GM12878 (cell line): ENCODE data around the gene BRME1. TPM values are rescaled to one million over a fixed set of nuclear protein-coding genes. Genes with fewer than 3 reads are reported as not detected.

ENCODE experiments used
- ATAC-seq: fragments of 200-7000 bp; cut with Tn5 transposase; 3 replicates; pipeline ENCODE4 v1.9.1; 2020; ENCODE audit warnings: mild to moderate bottlenecking, moderate library complexity
- BruUV-seq: library from RNA; stranded (reverse); fragments of 400-500 nt; replicated peaks from 2 replicates; lab custom pipeline; 2021; lab: Mats Ljungman, UMichigan
- CTCF ChIA-PET: fragments of 300-600 bp; sonication (Branson Sonifier 250); formaldehyde crosslinking; extraction: SDS; loops from one replicate; lab custom pipeline; 2021; ENCODE audit warnings: inconsistent platforms; lab: Yijun Ruan, JAX
- POLR2A ChIA-PET: fragments of 350-600 bp; formaldehyde crosslinking; extraction: SDS; loops from one replicate; lab custom pipeline; 2021; ENCODE audit warnings: inconsistent platforms; lab: Charles Lee
- RAD21 ChIA-PET: fragments of 300-600 bp; sonication (Branson Sonifier 250); formaldehyde crosslinking; loops from one replicate; lab custom pipeline; 2023; ENCODE audit warnings: antibody characterized with exemption; ENCODE audit not compliant: unreplicated experiment; lab: Charles Lee
- SMC1A ChIA-PET: fragments of 300-600 bp; sonication (Branson Sonifier 250); formaldehyde crosslinking; loops from one replicate; lab custom pipeline; 2023; ENCODE audit not compliant: unreplicated experiment, uncharacterized antibody; lab: Charles Lee
- DNase-seq: peaks from one replicate; pipeline ENCODE4 v3.0.0-alpha.2; 2011; ENCODE audit warnings: low read depth, low spot score
- FAIRE-seq: peaks from 3 replicates; lab custom pipeline; 2011; peaks lifted over from hg19 to GRCh38; lab: Jason Lieb, UNC
- H2AFZ ChIP-seq: 2 replicates; pipeline ENCODE4 v1.6.0; 2011; ENCODE audit warnings: low read depth, low read length, control low read depth; ENCODE audit not compliant: control insufficient read depth
- H3K27ac ChIP-seq: 2 replicates; pipeline ENCODE4 v1.5.1; 2011; ENCODE audit warnings: control low read depth; ENCODE audit not compliant: control insufficient read depth, insufficient read depth
- H3K27me3 ChIP-seq, 2 experiments: replicated peaks in 1 of 2; 2 replicates each; pipeline versions ENCODE4 v1.6.0 to v1.6.1; 2011; ENCODE audit warnings: low read length in 1 of 2; ENCODE audit not compliant: control insufficient read depth in 2 of 2, insufficient read depth in 2 of 2
- H3K36me3 ChIP-seq, 2 experiments: 2 replicates each; pipeline ENCODE4 v1.5.1; 2011; ENCODE audit warnings: low read length in 1 of 2; ENCODE audit not compliant: control insufficient read depth in 2 of 2, insufficient read depth in 2 of 2
- H3K4me1 ChIP-seq: 2 replicates; pipeline ENCODE4 v1.6.1; 2011; ENCODE audit warnings: mild to moderate bottlenecking, low read length, moderate library complexity, mixed read lengths; ENCODE audit not compliant: control insufficient read depth, insufficient read depth
- H3K4me2 ChIP-seq: 2 replicates; pipeline ENCODE4 v1.6.0; 2011; ENCODE audit warnings: control low read depth; ENCODE audit not compliant: control insufficient read depth, insufficient read depth
- H3K4me3 ChIP-seq: fragments of 200-600 bp; sonication (generic); 2 replicates; pipeline ENCODE4 v1.5.1; 2016
- H3K79me2 ChIP-seq: 2 replicates; pipeline ENCODE4 v1.6.0; 2011; ENCODE audit warnings: low read length; ENCODE audit not compliant: control insufficient read depth, insufficient read depth
- H3K9ac ChIP-seq: 2 replicates; pipeline ENCODE4 v1.8.0; 2011; ENCODE audit warnings: low read length, control low read depth, mixed read lengths; ENCODE audit not compliant: control insufficient read depth, insufficient read depth
- H3K9me3 ChIP-seq: replicated peaks from 3 replicates; pipeline ENCODE4 v1.5.1; 2011; ENCODE audit warnings: mild to moderate bottlenecking, low read length; ENCODE audit not compliant: control insufficient read depth, insufficient read depth
- H4K20me1 ChIP-seq: 2 replicates; pipeline ENCODE4 v1.6.0; 2011; ENCODE audit not compliant: control insufficient read depth, insufficient read depth
- ATF3 ChIP-seq: IDR thresholded peaks from 2 replicates; pipeline ENCODE4 v1.6.1; 2011; ENCODE audit warnings: low read depth, mild to moderate bottlenecking, low read length, moderate library complexity, borderline replicate concordance; ENCODE audit errors: extremely low read depth
- CEBPZ ChIP-seq: fragments of 150-350 bp; IDR thresholded peaks from 2 replicates; pipeline ENCODE4 v1.6.1; 2016; ENCODE audit warnings: low read depth, low read length
- CREM ChIP-seq: IDR thresholded peaks from 2 replicates; pipeline ENCODE4 v1.6.1; 2014; ENCODE audit warnings: antibody characterized with exemption, low read depth
- E4F1 ChIP-seq: fragments of 450-650 bp; IDR thresholded peaks from 2 replicates; pipeline ENCODE4 v1.6.1; 2018; ENCODE audit warnings: borderline replicate concordance, mild to moderate bottlenecking; ENCODE audit not compliant: partially characterized antibody
- EZH2 ChIP-seq: IDR thresholded peaks from 2 replicates; pipeline ENCODE4 v1.6.1; 2012; ENCODE audit warnings: low read depth, mild to moderate bottlenecking, control low read depth, inconsistent platforms, low read length, borderline replicate concordance; ENCODE audit not compliant: control insufficient read depth
- HDAC6 ChIP-seq: fragments of 200-600 bp; sonication (generic); IDR thresholded peaks from one replicate; pipeline ENCODE4 v1.8.0; 2017; ENCODE audit warnings: antibody characterized with exemption; ENCODE audit not compliant: unreplicated experiment
- MEF2A ChIP-seq: IDR thresholded peaks from 2 replicates; pipeline ENCODE4 v1.6.1; 2011; ENCODE audit warnings: low read depth, mild to moderate bottlenecking, low read length, moderate library complexity; ENCODE audit not compliant: insufficient read depth
- NFYB ChIP-seq: IDR thresholded peaks from 2 replicates; pipeline ENCODE4 v1.6.1; 2011; ENCODE audit warnings: low read depth, mild to moderate bottlenecking, low read length, improper control_type of control experiment, moderate library complexity; ENCODE audit not compliant: insufficient read depth
- PAX8 ChIP-seq: fragments of 450-650 bp; IDR thresholded peaks from 2 replicates; pipeline ENCODE4 v1.6.1; 2017; ENCODE audit warnings: mild to moderate bottlenecking, moderate library complexity
- PRDM15 ChIP-seq: fragments of 450-650 bp; formaldehyde crosslinking; IDR thresholded peaks from 2 replicates; pipeline ENCODE4 v1.4.0; 2020; ENCODE audit warnings: mild to moderate bottlenecking, moderate library complexity
- RUNX3 ChIP-seq: IDR thresholded peaks from 2 replicates; pipeline ENCODE4 v1.6.1; 2012; ENCODE audit warnings: low read length, inconsistent platforms
- ZNF207 ChIP-seq: fragments of 450-650 bp; IDR thresholded peaks from 2 replicates; pipeline ENCODE4 v1.6.1; 2014; ENCODE audit warnings: antibody characterized with exemption, mild to moderate bottlenecking, borderline replicate concordance
- ZNF622 ChIP-seq: fragments of 450-650 bp; IDR thresholded peaks from 2 replicates; pipeline ENCODE4 v1.6.1; 2017; ENCODE audit warnings: mild to moderate bottlenecking, inconsistent platforms
- WGBS: methylation state at CpG from one replicate; pipeline ENCODE4 v1.1.6; 2016; ENCODE audit warnings: low lambda C conversion rate; ENCODE audit not compliant: insufficient replicate concordance, insufficient coverage; ENCODE audit errors: missing lambda C conversion rate; 5-methylcytosine and 5-hydroxymethylcytosine counted together
- in situ Hi-C: fragments of 300-500 bp; cut with MboI; formaldehyde crosslinking; loops from 9 replicates; pipeline ENCODE4 v1.14.3; 2018; ENCODE audit warnings: mixed read lengths
- intact Hi-C: fragments of 100-400 bp; cut with micrococcal nuclease; formaldehyde crosslinking; loops from one replicate; pipeline ENCODE4 v1.14.2; 2022; ENCODE audit not compliant: unreplicated experiment
- polyA plus RNA-seq, 11 experiments: library from polyadenylated mRNA; depleted of rRNA in 4 of 11; unstranded in 6 of 11; stranded (reverse) in 5 of 11; fragments of >200 nt; fragmentation: Nextera tagmentation in 4 of 11; fragmentation: Illumina TruSeq in 1 of 11; extraction: Ambion mirVana in 4 of 11; extraction: Trizol in 1 of 11; gene quantifications; 1 replicate in 1 of 11; 2 replicates in 10 of 11; pipeline versions ENCODE4 v1.2.1 to v1.2.3, GENCODE V29; 2011 to 2016; ENCODE audit warnings: inconsistent platforms in 2 of 11, missing spikeins in 2 of 11, low read depth in 1 of 11
- total RNA-seq, 4 experiments: library from RNA; depleted of rRNA in 3 of 4; stranded (reverse); fragments of >200 nt in 3 of 4; fragmentation: Illumina TruSeq in 1 of 4; extraction: Trizol in 1 of 4; gene quantifications; 2 replicates each; pipeline versions ENCODE4 v1.2.1 to v1.2.3, GENCODE V29; 2013 to 2021

The BRME1 gene
- total and polyA plus RNA-seq, 10 of the 15 experiments (the other 5 are each of a cell fraction or from before 2014, with no cell fraction given), result 0.07 to 2.2 (median 1.1) TPM; not detected in 1

- POLR2A ChIA-PET, result no interaction called here
- Histone ChIP-seq H3K9me3 (peaks cover 2% of the 10 kb centered on the region; the same call in 1 of the 3 replicates), H4K20me1 (no peaks in the 10 kb centered on the region), H3K4me3 (no peak overlapping the region), H2AFZ (no peak overlapping the region), H3K9ac (no peak overlapping the region), H3K4me1 (no peaks in the 10 kb centered on the region), H3K4me2 (no peak overlapping the region), H3K79me2 (no peaks in the 10 kb centered on the region), H3K27ac (no peak overlapping the region), H3K36me3 (no peaks in the 10 kb centered on the region), H3K27me3 (no peaks in the 10 kb centered on the region; a peak in 1 of 4 replicates)
- DNase-seq, result no peak
- BruUV-seq, result no TSS peak
- WGBS, result 30% methylated on average over 28 of the region's 29 CpGs
- CTCF ChIA-PET, result no interaction called here
- in situ Hi-C loops (no loop called here), intact Hi-C loops (no loop called here)
- ATAC-seq, result no peak
- FAIRE-seq, result no peak
- SMC1A ChIA-PET, result interaction anchor here (1.7 kb wide), 1 partner anchor 12 kb away, joined by 3 read pairs; no protein-coding TSS in a partner anchor
- RAD21 ChIA-PET, result no interaction called here
- TF ChIP-seq MEF2A (no peak), PAX8 (no peak), ZNF207 (no peak), ATF3 (no peak), CREM (no peak), CEBPZ (no peak), EZH2 (no peak), E4F1 (no peak), NFYB (no peak), HDAC6 (no peak), RUNX3 (no peak), ZNF622 (no peak), PRDM15 (CRISPR knock-in tag) (no peak)
These were observed 31.8 kb upstream of the BRME1 start for GRCh38 chr19:13937479-13938300.
